Activated CD8-positive, alpha-beta memory T cell treated with anti-CD3 and anti-CD28 coated beads, Interleukin-2, amount 50 U/mL, for 24 hours (primary cell): ENCODE data around the gene GLYR1.

ENCODE experiments used
- DNase-seq: peaks from one replicate; pipeline ENCODE4 v3.0.0-alpha.2; 2020; ENCODE audit errors: extremely low read depth

Gene GLYR1

DNA sequence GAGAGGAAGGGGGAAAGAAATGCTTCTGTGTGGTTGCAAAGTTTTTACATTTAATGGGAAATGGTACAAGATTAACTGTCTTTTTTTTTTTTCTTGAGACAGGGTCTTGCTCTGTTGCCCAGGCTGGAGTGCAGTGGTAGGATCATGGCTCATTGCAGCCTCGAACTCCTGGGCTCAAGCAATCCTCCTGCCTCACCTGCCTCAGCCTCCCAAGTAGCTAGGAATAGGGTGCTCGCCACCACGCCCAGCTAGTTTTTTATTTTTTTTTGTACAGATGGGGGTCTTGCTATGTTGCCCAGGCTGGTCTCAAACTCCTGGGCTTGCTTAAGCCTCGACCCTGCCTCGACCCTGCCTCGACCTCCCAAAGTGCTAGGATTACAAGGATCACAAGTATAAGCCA is 40.8 kb downstream of the GLYR1 start:
- no peak for DNase-seq

- DNase-seq: no peak
Observed at GRCh38 chr16:4805231-4805630, 41.9 kb downstream of the GLYR1 start.

GRCh38 chr16:4803898-4804762 is 43.0 kb downstream of the GLYR1 start:
- no peak for DNase-seq

DNA sequence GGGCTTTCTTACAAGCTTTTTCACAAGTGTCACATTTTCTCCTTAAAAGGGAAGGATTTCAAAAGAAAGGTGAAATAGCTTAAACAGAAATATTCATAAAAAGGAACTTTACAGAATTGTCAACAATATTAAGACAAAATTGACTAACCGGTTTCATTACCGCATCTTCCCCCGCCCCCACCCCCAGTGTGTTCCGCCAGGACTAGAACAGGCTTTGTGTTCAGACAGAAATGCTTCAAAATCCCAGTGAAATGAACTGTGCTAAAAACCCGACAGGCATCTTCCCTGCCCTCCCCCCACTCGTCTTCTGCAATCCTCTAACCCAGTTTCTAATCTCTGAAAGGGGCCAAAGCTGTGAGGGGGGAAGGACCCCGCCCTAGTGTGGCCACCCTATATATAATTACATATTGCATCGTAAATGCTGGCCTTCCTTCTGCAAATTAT is 43.7 kb downstream of the GLYR1 start:
- no peak for DNase-seq

GRCh38 chr16:4802659-4803287 is 44.3 kb downstream of the GLYR1 start:
- DNase-seq: peak; percentile 63

- peak; percentile 47 for DNase-seq
Observed at GRCh38 chr16:4801962-4802658, 45.0 kb downstream of the GLYR1 start, which contains the start of gene ROGDI. Gene ROGDI (minus strand): TSS chr16:4802633. CDS start chr16:4802571, 62 bp downstream.

GRCh38 chr16:4801051-4801961 is 45.8 kb downstream of the GLYR1 start:
- no peak for DNase-seq

GRCh38 chr16:4800290-4801041 is 46.6 kb downstream of the GLYR1 start:
- no peak for DNase-seq

GRCh38 chr16:4799171-4799855 is 47.8 kb downstream of the GLYR1 start:
- DNase-seq: no peak

DNA sequence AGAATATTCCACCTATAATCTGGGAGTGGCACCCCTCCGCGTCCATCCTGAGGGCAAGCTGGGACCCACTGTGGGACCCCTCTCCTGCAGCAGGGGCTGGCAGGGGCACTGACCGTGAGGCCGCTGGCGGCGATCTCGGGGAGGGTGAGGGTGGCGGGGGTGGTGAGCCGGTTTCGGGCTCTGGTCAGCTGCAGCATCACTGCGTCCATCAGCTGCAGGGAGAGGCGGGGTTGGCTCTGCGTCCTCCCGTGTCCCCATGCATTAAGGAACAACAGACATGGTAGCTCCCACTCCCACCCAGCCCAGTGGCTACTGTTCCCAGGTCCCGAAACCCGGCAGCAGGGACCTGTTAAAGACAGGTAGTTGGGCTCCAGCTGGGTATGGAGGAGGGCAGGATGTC is 48.6 kb downstream of the GLYR1 start:
- no peak for DNase-seq

- no peak for DNase-seq
Observed at GRCh38 chr16:4797805-4798252, 49.3 kb downstream of the GLYR1 start.

- DNase-seq: no peak
Observed at GRCh38 chr16:4796982-4797804, 49.9 kb downstream of the GLYR1 start.

DNA sequence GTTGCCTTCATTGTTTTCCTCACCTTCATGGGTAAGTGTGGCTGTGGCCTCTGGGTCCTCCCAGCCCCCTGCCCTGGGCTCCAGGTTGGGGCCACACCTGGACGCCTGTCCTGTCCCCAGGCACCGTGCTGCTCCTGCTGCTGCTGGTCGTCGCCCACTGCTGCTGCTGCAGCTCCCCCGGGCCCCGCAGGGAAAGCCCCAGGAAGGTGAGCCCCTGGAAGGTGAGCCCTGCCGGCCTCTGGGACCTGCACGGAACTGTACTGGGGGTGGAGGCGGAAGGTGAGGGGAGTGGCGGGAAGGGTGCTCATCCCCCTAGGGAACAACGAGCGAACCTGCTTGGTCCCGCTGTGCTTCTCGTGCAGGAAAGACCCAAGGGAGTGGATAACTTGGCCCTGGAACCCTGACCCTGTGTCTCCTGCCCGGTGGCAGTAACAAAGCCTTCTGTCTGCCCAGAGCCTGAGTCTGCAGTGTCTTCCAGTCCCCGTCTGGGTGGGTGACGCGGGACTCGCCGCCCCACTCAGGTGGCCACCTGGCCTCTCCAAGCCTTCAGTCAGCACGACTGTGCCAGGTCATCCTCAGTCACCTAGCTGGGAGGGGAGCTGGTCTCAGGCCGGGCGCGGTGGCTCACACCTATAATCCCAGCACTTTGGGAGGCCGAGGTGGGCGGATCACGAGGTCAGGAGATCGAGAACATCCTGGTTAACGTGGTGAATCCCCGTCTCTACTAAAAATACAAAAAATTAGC is 51.1 kb downstream of the GLYR1 start:
- no peak for DNase-seq

GRCh38 chr16:4795181-4795827 is 51.8 kb downstream of the GLYR1 start, which contains the start of gene SMIM22:
Gene SMIM22 (plus strand): TSS chr16:4795369. CDS start chr16:4795735, 366 bp downstream.
- no peak for DNase-seq

DNA sequence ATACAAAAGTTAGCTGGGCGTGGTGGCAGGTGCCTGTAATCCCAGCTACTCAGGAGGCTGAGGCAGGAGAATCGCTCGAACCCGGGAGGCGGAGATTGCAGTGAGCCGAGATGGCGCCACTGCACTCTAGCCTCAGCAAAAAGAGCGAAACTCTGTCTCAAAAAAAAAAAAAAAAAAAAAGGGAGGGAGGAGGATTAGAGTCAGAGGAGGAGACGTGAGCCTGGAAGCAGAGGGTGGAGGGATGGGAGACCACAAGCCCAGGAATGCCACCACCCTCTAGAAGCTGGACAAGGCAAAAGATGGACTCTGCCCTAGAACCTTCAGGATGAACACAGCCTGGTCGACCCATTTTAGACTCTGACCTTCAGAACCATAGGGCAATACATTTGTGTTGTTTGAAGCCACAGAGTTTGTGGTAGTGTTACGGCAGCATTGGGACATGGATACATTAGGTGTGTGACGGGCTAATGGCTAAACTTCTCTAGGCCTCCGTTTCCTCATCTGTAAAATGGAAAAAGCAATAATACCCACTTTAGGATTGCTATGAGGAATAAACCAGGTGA is 54.1 kb downstream of the GLYR1 start:
- DNase-seq: no peak

- no peak for DNase-seq
Observed at GRCh38 chr16:4790871-4791270, 56.2 kb downstream of the GLYR1 start.

DNA sequence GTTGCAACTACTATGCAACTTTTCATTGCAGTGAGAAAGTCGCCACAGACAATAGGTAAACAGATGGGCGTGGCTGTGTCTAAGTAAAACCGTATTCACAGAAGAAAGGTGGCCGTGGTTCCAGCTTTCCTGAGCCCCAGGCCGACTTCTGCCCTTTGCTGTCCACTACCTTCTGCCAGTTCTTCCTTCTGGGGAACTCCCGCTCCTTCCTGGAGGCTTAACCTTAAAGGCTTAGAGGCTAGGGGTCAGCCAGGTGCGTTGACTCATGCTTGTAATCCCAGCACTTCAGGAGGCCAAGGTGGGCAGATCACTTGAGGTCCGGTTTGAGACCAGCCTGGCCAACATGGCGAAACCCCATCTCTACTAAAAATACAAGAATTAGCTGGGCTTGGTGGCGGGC is 56.8 kb downstream of the GLYR1 start:
- DNase-seq: no peak
